ENCODE results near the gene TUBB1. TPM values are rescaled to one million over a fixed set of nuclear protein-coding genes. Genes with fewer than 3 reads are reported as not detected.
"Not testable (repeated sequence)": the region's sequence is repeated elsewhere in the genome, so short reads cannot be mapped to it uniquely, and the experiment has no call there.

The TUBB1 gene
- total RNA-seq, 4 donors from 2014 or later: 0.19 to 0.56 (median 0.36) TPM

DNA sequence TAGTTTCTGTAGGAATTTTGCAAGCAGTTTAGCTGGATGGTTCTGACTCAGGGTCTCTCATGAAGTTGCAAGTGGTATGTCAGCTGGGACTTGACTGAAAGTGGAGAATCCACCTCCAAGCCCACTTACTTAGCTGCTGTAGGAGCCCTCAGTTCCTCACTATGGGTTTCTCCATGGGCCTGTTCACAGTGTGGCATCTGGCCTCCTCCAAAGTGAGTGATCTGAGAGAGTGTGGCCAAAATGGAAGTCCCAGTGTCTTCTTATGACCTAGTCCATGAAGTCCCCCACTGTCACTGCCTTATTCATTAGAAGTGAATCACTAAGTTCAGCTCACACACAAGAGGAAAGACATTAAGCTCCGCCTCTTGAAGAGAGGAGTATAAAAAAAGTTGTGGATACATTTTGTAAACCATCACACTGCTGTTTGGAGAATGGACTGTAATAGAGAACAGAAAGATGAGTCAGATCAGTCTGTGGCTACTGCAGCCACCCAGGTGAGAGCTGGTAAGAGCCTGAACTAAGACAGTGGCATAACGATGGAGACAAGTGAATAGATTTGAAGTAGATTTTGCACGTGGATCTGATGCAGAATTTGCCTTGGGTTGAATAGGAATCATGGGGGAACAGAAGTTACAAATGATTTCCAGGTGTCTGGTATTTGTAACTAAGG, 43.0 kb upstream of the TUBB1 start:
- ATAC-seq (ENCODE audit: low FRiP score): no peak
- DNase-seq (ENCODE audit: low spot score): no peak
- TF ChIP-seq CTCF (IDR thresholded peaks at IDR 0.05): no peak

DNA sequence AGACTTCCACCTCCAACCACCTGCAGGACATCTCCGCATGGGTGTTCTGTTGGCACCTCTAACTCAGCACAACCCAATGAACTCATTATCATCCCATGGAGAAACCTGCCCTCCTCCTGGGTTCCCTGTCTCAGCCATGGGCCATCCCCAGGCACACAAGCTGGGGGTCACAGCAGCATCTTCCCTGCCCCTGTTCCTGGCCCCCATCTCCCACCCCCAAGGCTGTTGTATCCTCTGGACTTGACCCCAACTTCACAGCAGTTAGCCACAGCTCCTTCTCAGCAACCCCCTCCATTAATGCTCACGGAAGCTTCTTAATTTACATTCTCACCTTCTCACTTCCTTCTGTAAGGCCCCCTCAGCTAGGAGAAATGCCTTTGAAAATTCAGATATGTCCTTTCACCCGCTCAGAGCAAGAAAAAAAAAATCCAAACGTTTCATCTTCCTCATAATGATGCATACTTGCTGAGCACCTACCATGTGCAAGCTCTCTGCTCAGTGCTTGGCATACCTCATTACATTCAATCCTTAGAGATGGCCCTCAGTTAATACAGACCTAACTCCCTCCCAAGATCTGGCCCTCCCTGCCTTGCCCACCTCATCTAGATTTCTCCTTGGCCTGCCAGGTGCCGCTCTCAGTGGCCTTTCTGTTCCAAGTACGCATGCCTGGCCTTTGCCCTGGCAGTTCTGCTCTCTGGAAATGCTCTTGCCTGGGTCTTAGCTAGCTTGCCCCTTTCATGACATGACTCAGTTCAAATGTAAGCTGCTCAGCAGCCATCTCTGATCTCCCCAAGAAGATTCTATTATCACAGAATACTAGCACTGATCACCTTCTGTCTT, 40.7 kb upstream of the TUBB1 start:
- TF ChIP-seq CTCF (IDR thresholded peaks at IDR 0.05): no peak
- DNase-seq (ENCODE audit: low spot score) (no peak), ATAC-seq (ENCODE audit: low FRiP score) (no peak)

DNA sequence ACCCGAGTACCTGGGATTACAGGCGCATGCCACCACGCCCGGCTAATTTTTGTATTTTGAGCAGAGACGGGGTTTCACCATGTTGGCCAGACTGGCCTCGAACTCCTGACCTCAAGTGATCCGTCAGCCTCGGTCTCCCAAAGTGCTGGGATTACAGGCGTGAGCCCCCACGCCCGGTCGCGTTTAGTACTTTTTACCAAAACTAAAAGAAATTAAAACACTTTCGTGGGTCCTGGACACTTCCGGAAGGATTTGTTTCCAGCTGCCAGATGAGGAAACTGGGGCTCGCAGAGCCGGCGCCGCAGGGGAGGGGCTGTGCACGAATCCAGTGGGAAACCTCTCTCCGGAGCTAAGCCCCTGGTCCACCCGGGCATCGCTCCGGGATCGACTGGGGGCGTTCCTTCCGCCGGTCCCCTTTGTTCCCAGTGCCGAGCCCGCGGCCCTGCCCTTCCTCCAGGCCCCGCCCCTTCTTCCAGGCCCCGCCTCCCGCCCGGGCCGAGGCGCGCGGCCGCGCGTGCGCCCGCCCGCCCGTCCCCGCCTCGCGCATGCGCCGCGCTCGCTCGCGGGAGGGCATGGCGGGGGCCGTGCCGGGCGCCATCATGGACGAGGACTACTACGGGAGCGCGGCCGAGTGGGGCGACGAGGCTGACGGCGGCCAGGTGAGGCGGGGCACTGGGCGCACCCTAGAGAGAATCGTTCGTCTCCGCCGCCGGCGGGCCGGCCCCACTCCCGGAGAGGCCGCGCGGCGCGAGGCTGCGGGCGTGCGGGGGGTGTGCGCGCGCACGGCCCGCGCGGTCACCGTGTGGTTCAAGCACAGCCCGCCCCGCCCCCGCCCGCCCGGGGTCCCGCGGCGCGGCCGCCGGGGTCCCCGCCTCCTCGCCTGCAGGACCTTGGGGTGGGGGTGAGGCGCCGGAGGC, 38.3 kb upstream of the TUBB1 start, which contains the start of gene NELFCD:
Gene NELFCD, plus strand, starts transcription at position 546 of the 917 bp plus-strand sequence. Its CDS starts 54 bp downstream, at position 600.
- TF ChIP-seq CTCF (IDR thresholded peaks at IDR 0.05): no peak
- DNase-seq (ENCODE audit: low spot score): peak; percentile 53
- ATAC-seq (ENCODE audit: low FRiP score): peak; percentile 93

- no peak for TF ChIP-seq CTCF (IDR thresholded peaks at IDR 0.05)
- no peak for ATAC-seq (ENCODE audit: low FRiP score)
- no peak for DNase-seq (ENCODE audit: low spot score)
Measured at GRCh38 chr20:58981628-58982364, 37.4 kb upstream of the TUBB1 start.

GRCh38 chr20:58982406-58983114, 36.7 kb upstream of the TUBB1 start:
- ATAC-seq (ENCODE audit: low FRiP score) (no peak), DNase-seq (ENCODE audit: low spot score) (no peak)
- no peak for TF ChIP-seq CTCF (IDR thresholded peaks at IDR 0.05)

GRCh38 chr20:58983115-58983468, 36.1 kb upstream of the TUBB1 start:
- not testable (repeated sequence) for DNase-seq (ENCODE audit: low spot score); ATAC-seq (ENCODE audit: low FRiP score)

Measured in omental fat pad (tissue), 4 donors.